B cell (primary cell): ENCODE measurements around the gene SLC6A18. TPM values are rescaled to one million over a fixed set of nuclear protein-coding genes. Genes with fewer than 3 reads are reported as not detected.

Experiments
- ATAC-seq: fragments of 200-7000 bp; cut with Tn5 transposase; one replicate; pipeline ENCODE4 v1.10.0; 2021; ENCODE audit warnings: low read depth, mild to moderate bottlenecking, moderate number of reproducible peaks, moderate library complexity
- CTCF ChIA-PET: fragments of 350-600 bp; sonication (Branson Sonifier 250); formaldehyde crosslinking; loops from one replicate; lab custom pipeline; 2021; ENCODE audit warnings: antibody characterized with exemption, inconsistent platforms; lab: Charles Lee
- POLR2A ChIA-PET: fragments of 350-600 bp; sonication (Branson Sonifier 250); formaldehyde crosslinking; loops from one replicate; lab custom pipeline; 2021; ENCODE audit warnings: antibody characterized with exemption; lab: Charles Lee
- DNase-seq: peaks from one replicate; pipeline ENCODE4 v3.0.0; 2013
- H2AFZ ChIP-seq: 2 replicates; pipeline ENCODE4 v1.6.1; 2012; ENCODE audit warnings: mild to moderate bottlenecking, low read depth, low read length; ENCODE audit not compliant: insufficient read depth, poor library complexity, severe bottlenecking
- H3K27ac ChIP-seq, 2 donors: 1 replicate in 1 of 2; 2 replicates in 1 of 2; pipeline ENCODE4 v1.5.1; 2012 to 2013; ENCODE audit warnings: low read length in 2 of 2, mild to moderate bottlenecking in 2 of 2, moderate library complexity in 1 of 2
- H3K27me3 ChIP-seq, 4 experiments: fragments of 200-600 bp in 1 of 4; sonication (generic) in 1 of 4; replicated peaks in 1 of 4; 1 replicate in 2 of 4; 2 replicates in 2 of 4; pipeline versions ENCODE4 v1.6.1 to v1.7.0; 2013 to 2016; ENCODE audit warnings: low read length in 3 of 4, mild to moderate bottlenecking in 2 of 4, mixed read lengths in 1 of 4, moderate library complexity in 1 of 4; ENCODE audit not compliant: insufficient read depth in 4 of 4, control insufficient read depth in 3 of 4; ENCODE audit errors: control extremely low read depth in 1 of 4
- H3K36me3 ChIP-seq, 2 experiments: replicated peaks in 1 of 2; 1 replicate in 1 of 2; 2 replicates in 1 of 2; pipeline versions ENCODE4 v1.6.1 to v1.7.1; 2013; ENCODE audit warnings: low read length in 1 of 2; ENCODE audit not compliant: insufficient read depth in 2 of 2, control insufficient read depth in 1 of 2; ENCODE audit errors: control extremely low read depth in 1 of 2, extremely low read depth in 1 of 2
- H3K4me1 ChIP-seq, 2 donors: fragments of 200-600 bp in 1 of 2; sonication (generic) in 1 of 2; 1 replicate in 1 of 2; 2 replicates in 1 of 2; pipeline versions ENCODE4 v1.5.1 to v1.6.1; 2013 to 2017; ENCODE audit warnings: low read length in 2 of 2; ENCODE audit not compliant: control insufficient read depth in 2 of 2, insufficient read depth in 2 of 2
- H3K4me2 ChIP-seq: replicated peaks from 2 replicates; pipeline ENCODE3; 2012; ENCODE audit warnings: mild to moderate bottlenecking, low read depth, low read length; ENCODE audit not compliant: poor library complexity, severe bottlenecking
- H3K4me3 ChIP-seq, 5 experiments: fragments of 200-600 bp in 1 of 5; sonication (generic) in 1 of 5; 1 replicate in 3 of 5; 2 replicates in 2 of 5; pipeline versions ENCODE4 v1.5.1 to v1.7.0; 2011 to 2016; ENCODE audit warnings: low read length in 4 of 5, mild to moderate bottlenecking in 4 of 5, low read depth in 2 of 5, control low read depth in 1 of 5, moderate library complexity in 1 of 5; ENCODE audit not compliant: insufficient read depth in 1 of 5; ENCODE audit errors: control extremely low read depth in 1 of 5, extremely low read depth in 1 of 5
- H3K79me2 ChIP-seq: fragments of 200-600 bp; sonication (generic); one replicate; pipeline ENCODE4 v1.6.0; 2016; ENCODE audit warnings: low read length; ENCODE audit not compliant: control insufficient read depth, insufficient read depth
- H3K9ac ChIP-seq: fragments of 200-600 bp; sonication (generic); 2 replicates; pipeline ENCODE4 v1.6.1; 2017; ENCODE audit warnings: mild to moderate bottlenecking, low read length, moderate library complexity
- H3K9me3 ChIP-seq, 3 donors: one replicate each; pipeline versions ENCODE4 v1.6.1 to v1.7.1; 2013; ENCODE audit warnings: low read length in 2 of 3; ENCODE audit not compliant: control insufficient read depth in 2 of 3, insufficient read depth in 1 of 3; ENCODE audit errors: control extremely low read depth in 1 of 3
- H4K20me1 ChIP-seq: 2 replicates; pipeline ENCODE4 v1.6.0; 2012; ENCODE audit warnings: mild to moderate bottlenecking, low read length; ENCODE audit not compliant: insufficient read depth, control insufficient read depth, poor library complexity, severe bottlenecking
- H3K27ac Mint-ChIP-seq: one replicate; pipeline ENCODE4 v1.8.0; 2021; ENCODE audit warnings: mixed read lengths
- H3K27me3 Mint-ChIP-seq: one replicate; pipeline ENCODE4 v1.8.0; 2021; ENCODE audit warnings: mixed read lengths
- H3K4me1 Mint-ChIP-seq: one replicate; pipeline ENCODE4 v1.8.0; 2021; ENCODE audit warnings: mixed read lengths
- H3K4me3 Mint-ChIP-seq: one replicate; pipeline ENCODE4 v1.8.0; 2021; ENCODE audit warnings: mixed read lengths
- H3K9me3 Mint-ChIP-seq: one replicate; pipeline ENCODE4 v1.8.0; 2022; ENCODE audit warnings: mixed read lengths; ENCODE audit not compliant: insufficient read depth
- EZH2 ChIP-seq: IDR thresholded peaks from 2 replicates; pipeline ENCODE4 v1.6.1; 2012; ENCODE audit warnings: borderline replicate concordance, low read depth, mild to moderate bottlenecking, moderate library complexity, low read length; ENCODE audit not compliant: insufficient read depth, poor library complexity, severe bottlenecking
- WGBS: methylation state at CpG from one replicate; pipeline ENCODE4 v1.1.5; 2013; ENCODE audit warnings: missing lambda C conversion rate; ENCODE audit not compliant: insufficient coverage; 5-methylcytosine and 5-hydroxymethylcytosine counted together
- intact Hi-C: fragments of 100-400 bp; cut with micrococcal nuclease; formaldehyde crosslinking; loops from one replicate; pipeline ENCODE4 v1.10.0; 2022
- polyA plus RNA-seq: library from polyadenylated mRNA; depleted of rRNA; stranded (reverse); fragments of >200 nt; gene quantifications from 2 replicates; pipeline ENCODE4 v1.2.3, GENCODE V29; 2012
- total RNA-seq, 2 donors: library from RNA; stranded (reverse); fragments of 120-200 nt in 1 of 2; gene quantifications; 1 replicate in 1 of 2; 2 replicates in 1 of 2; pipeline versions ENCODE4 v1.2.3 to v1.2.4, GENCODE V29; 2013 to 2022
- TF ChIP-seq, protein P1 (sequence below): fragments of 200-600 bp; IDR thresholded peaks from one replicate; pipeline ENCODE4 v1.8.0; 2022; ENCODE audit warnings: antibody characterized with exemption, mild to moderate bottlenecking

The SLC6A18 gene
- total and polyA plus RNA-seq, 2 donors (not counting 1 experiment from before 2014, with no cell fraction given), result not detected

DNA sequence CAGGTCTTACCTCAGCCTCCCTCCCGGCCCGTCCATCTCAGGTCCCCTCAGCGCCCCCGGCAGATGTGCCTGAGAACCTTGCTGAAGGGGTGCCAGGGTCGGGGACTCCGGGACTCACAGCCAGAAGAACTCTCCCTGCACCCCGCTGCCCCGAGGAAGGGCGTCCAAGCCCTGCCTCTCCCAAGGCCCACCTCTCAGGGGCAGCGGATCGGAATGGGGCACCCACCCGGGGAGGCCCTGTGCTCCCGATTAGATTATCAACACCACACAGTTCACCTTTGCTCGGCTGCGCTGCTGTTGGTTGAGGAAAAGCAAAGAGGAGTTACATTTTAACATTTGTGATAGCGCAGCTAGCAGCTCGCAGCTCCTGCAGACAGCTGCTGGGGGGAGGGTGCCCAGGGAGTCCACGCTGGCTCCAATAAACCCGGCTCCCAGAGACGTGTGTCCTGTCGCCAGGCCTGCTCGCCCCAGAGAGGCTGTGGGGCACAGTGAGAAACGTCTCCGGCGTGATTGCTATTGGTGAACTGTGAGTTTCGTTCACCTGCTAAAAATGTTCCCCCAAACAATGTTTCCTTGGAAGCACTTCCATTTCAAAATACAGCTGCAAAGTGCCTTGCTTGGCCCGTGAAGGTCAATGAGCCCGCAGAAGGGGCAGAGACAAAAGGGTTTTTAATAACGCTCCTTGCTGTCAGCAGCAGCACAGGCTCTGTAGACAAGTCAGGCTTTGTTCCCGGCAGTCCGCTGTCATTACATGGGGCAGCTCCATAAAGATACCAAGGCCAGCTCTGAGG is 42.4 kb upstream of the SLC6A18 start:
- Histone ChIP-seq H3K4me1 (no peaks in the 10 kb centered on the region), H3K27me3 (no peaks in the 10 kb centered on the region), H3K36me3 (no peaks in the 10 kb centered on the region), H4K20me1 (no peaks in the 10 kb centered on the region), H3K27ac (no peak overlapping the region), H3K9me3 (no peaks in the 10 kb centered on the region), H3K4me3 (no peak overlapping the region), H3K9ac (no peak overlapping the region), H3K79me2 (no peaks in the 10 kb centered on the region), H2AFZ (no peak overlapping the region), H3K4me2 (no peak overlapping the region)
- Mint-ChIP-seq H3K27ac (no peak overlapping the region), H3K4me3 (no peak overlapping the region), H3K4me1 (no peaks in the 10 kb centered on the region), H3K27me3 (peaks cover 3% of the 10 kb centered on the region), H3K9me3 (no peaks in the 10 kb centered on the region)
- 88% methylated on average over 22 of the region's 31 CpGs for WGBS
- ChIA-PET CTCF (interaction anchor here (1.8 kb wide), 1 partner anchor 8 kb away, joined by 5 read pairs; no protein-coding TSS in a partner anchor), POLR2A (no interaction called here)
- no peak for TF ChIP-seq EZH2
- TF ChIP-seq, protein P1, sequence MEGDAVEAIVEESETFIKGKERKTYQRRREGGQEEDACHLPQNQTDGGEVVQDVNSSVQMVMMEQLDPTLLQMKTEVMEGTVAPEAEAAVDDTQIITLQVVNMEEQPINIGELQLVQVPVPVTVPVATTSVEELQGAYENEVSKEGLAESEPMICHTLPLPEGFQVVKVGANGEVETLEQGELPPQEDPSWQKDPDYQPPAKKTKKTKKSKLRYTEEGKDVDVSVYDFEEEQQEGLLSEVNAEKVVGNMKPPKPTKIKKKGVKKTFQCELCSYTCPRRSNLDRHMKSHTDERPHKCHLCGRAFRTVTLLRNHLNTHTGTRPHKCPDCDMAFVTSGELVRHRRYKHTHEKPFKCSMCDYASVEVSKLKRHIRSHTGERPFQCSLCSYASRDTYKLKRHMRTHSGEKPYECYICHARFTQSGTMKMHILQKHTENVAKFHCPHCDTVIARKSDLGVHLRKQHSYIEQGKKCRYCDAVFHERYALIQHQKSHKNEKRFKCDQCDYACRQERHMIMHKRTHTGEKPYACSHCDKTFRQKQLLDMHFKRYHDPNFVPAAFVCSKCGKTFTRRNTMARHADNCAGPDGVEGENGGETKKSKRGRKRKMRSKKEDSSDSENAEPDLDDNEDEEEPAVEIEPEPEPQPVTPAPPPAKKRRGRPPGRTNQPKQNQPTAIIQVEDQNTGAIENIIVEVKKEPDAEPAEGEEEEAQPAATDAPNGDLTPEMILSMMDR, result no peak
- intact Hi-C loops, result no loop called here
- DNase-seq (no peak), ATAC-seq (no peak)

DNA sequence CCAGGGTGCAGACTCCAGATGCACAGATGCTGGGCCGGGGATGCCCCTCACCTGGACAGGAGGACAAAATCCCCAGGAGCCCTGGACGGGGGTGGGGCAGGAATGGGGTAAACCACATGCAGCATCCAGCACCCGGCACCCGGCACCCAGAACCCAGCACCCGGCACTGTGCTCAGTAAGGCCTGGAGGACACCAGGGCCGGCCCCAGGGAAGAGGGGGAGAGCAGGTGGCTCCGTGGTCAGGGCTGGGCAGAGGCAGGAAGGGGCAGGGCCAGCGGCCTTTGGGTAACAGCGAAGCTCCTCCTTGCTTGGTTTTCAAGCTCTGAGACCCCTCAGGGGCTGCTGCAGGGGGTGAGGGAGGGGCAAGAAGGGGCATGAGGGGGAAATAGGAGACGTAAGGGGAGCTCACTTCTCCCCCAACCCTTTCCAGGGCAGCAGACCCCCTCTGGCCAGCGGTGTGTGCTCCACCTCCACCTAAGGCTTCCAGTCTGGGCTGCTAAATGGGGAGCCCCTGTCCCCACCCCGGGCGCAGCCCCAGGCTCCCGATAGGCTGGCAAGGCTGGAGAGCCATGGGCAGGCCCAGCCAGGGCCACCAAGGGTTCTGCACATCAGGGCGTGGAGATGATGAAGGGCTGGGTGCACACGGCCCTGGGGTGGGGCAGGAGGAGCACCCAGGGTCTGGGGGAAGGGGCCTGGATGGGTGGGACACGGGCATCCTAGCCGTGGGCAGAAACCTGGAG is 41.6 kb upstream of the SLC6A18 start:
- WGBS, result 74% methylated on average over 17 of the region's 18 CpGs
- DNase-seq (no peak), ATAC-seq (no peak)
- no peaks in the 10 kb centered on the region for H3K79me2 ChIP-seq
- H4K20me1 ChIP-seq, result no peaks in the 10 kb centered on the region
- Mint-ChIP-seq H3K27me3 (peaks cover 3% of the 10 kb centered on the region), H3K4me3 (no peak overlapping the region), H3K9me3 (no peaks in the 10 kb centered on the region), H3K27ac (no peak overlapping the region), H3K4me1 (no peaks in the 10 kb centered on the region)
- H3K27me3 ChIP-seq, result no peaks in the 10 kb centered on the region
- H3K9me3 ChIP-seq, result no peaks in the 10 kb centered on the region
- POLR2A ChIA-PET, result no interaction called here
- CTCF ChIA-PET, result interaction anchor here (1.8 kb wide), 1 partner anchor 9 kb away, joined by 5 read pairs; no protein-coding TSS in a partner anchor
- no peaks in the 10 kb centered on the region for H3K4me1 ChIP-seq
- intact Hi-C loops, result no loop called here
- H3K4me2 ChIP-seq, result no peak overlapping the region
- H3K36me3 ChIP-seq, result no peaks in the 10 kb centered on the region
- H3K4me3 ChIP-seq, result no peak overlapping the region
- no peak overlapping the region for H2AFZ ChIP-seq
- no peak overlapping the region for H3K27ac ChIP-seq
- TF ChIP-seq, protein P1, result no peak
- no peak for TF ChIP-seq EZH2
- H3K9ac ChIP-seq, result no peak overlapping the region
